Measurements from ENCODE around the gene PLGRKT. TPM values are rescaled to one million over a fixed set of nuclear protein-coding genes. Genes with fewer than 3 reads are reported as not detected.

The PLGRKT gene
- polyA plus RNA-seq, 3 donors = 4.6 to 19.7 (median 14.8) TPM

DNA sequence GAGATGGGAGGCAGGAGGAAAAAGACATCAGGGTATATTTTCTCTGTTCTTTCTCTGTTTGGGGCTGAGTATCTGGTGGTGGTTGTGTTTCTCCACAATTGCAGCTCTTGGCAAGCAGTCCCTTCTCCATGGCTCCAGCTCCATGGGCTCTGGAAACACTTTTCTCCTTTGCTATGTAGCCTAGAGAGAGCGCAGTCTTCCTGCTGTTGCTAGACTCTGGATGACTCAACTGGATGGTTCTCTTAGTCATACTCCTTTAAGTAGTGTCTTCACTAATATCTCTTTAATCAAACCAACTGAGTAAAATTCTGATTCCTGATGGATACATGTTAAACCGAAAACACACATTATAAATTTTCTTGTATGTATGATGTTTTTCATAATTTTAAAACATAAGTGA, 3.3 kb upstream of the PLGRKT start:
- Histone ChIP-seq H3K36me3 (replicated peaks in 1 of 2; ENCODE audit: control insufficient read depth in 1 of 2, insufficient read depth in 2 of 2, low read length in 2 of 2) (no peaks in the 10 kb centered on the region), H3K9ac (ENCODE audit: insufficient read depth, low read length, poor library complexity, severe bottlenecking) (no peak overlapping the region), H4K20me1 (ENCODE audit: insufficient read depth, low read length) (no peaks in the 10 kb centered on the region), H3K27ac (ENCODE audit: low read depth in 1 of 2, low read length in 2 of 2) (no peak overlapping the region), H3K79me2 (ENCODE audit: insufficient read depth, low read length) (no peaks in the 10 kb centered on the region), H3K4me2 (replicated peaks; ENCODE audit: extremely low read depth, low read length, poor library complexity, severe bottlenecking) (no peak overlapping the region), H3K27me3 (ENCODE audit: control insufficient read depth in 2 of 2, insufficient read depth in 2 of 2, low read length in 2 of 2) (no peaks in the 10 kb centered on the region), H3K4me3 (replicated peaks in 1 of 3; ENCODE audit: low read depth in 2 of 3, low read length in 3 of 3) (no peak overlapping the region), H3K4me1 (ENCODE audit: control insufficient read depth in 1 of 2, insufficient read depth in 2 of 2, low read length in 2 of 2) (peaks cover 21 to 30% of the 10 kb centered on the region in 2 donors), H3K9me3 (replicated peaks in 1 of 2; ENCODE audit: control insufficient read depth in 1 of 2, insufficient read depth in 1 of 2, low read length in 2 of 2) (no peaks in the 10 kb centered on the region), H2AFZ (ENCODE audit: insufficient read depth, low read depth, low read length, poor library complexity, severe bottlenecking) (no peak overlapping the region)
- H3K36me3 Mint-ChIP-seq = no peaks in the 10 kb centered on the region
- H3K4me1 Mint-ChIP-seq = peaks cover 27% of the 10 kb centered on the region
- 100% methylated on average over 1 of the region's 2 CpGs for WGBS (ENCODE audit: insufficient coverage)
- peak in 1 of 3 donors; percentile 43 for DNase-seq
- H3K4me3 Mint-ChIP-seq = no peak overlapping the region
- TF ChIP-seq, protein P1, sequence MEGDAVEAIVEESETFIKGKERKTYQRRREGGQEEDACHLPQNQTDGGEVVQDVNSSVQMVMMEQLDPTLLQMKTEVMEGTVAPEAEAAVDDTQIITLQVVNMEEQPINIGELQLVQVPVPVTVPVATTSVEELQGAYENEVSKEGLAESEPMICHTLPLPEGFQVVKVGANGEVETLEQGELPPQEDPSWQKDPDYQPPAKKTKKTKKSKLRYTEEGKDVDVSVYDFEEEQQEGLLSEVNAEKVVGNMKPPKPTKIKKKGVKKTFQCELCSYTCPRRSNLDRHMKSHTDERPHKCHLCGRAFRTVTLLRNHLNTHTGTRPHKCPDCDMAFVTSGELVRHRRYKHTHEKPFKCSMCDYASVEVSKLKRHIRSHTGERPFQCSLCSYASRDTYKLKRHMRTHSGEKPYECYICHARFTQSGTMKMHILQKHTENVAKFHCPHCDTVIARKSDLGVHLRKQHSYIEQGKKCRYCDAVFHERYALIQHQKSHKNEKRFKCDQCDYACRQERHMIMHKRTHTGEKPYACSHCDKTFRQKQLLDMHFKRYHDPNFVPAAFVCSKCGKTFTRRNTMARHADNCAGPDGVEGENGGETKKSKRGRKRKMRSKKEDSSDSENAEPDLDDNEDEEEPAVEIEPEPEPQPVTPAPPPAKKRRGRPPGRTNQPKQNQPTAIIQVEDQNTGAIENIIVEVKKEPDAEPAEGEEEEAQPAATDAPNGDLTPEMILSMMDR (IDR thresholded peaks at IDR 0.05) = no peak
- no peaks in the 10 kb centered on the region for H3K9me3 Mint-ChIP-seq
- H3K27ac Mint-ChIP-seq = no peak overlapping the region
- H3K27me3 Mint-ChIP-seq (ENCODE audit: low read depth in 3 of 3) = peaks cover 1 to 2% (median 2%) of the 10 kb centered on the region in 3 donors
- intact Hi-C loops (cut with micrococcal nuclease) = no loop called here

DNA sequence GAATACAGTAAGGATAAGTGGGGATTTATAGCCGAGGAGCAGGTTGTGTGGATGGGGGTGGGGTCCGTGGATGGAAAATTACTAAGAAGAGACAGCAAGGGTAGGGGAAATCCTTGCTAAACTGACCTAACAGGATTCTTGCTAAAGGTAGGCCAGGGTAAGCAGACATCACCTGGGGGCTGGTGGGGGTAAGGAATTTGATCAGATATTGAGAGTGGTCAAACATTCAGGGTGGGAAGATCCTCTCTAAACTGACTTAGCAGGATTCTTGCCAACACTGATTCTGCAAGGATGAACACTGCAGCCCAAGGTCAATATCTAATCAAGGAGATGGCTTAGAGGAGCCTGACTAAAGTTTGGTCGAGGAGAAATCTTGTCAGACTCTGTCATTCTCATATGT, 2.7 kb upstream of the PLGRKT start:
- H3K9ac ChIP-seq (ENCODE audit: insufficient read depth, low read length, poor library complexity, severe bottlenecking) = no peak overlapping the region
- no peaks in the 10 kb centered on the region for H3K36me3 ChIP-seq (replicated peaks in 1 of 2; ENCODE audit: control insufficient read depth in 1 of 2, insufficient read depth in 2 of 2, low read length in 2 of 2)
- peaks cover 16 to 25% of the 10 kb centered on the region in 2 donors for H3K4me1 ChIP-seq (ENCODE audit: control insufficient read depth in 1 of 2, insufficient read depth in 2 of 2, low read length in 2 of 2)
- no peaks in the 10 kb centered on the region for H3K27me3 ChIP-seq (ENCODE audit: control insufficient read depth in 2 of 2, insufficient read depth in 2 of 2, low read length in 2 of 2)
- peaks cover 1 to 2% (median 2%) of the 10 kb centered on the region in 3 donors for H3K27me3 Mint-ChIP-seq (ENCODE audit: low read depth in 3 of 3)
- peaks cover 2 to 4% of the 10 kb centered on the region in 2 donors for H3K36me3 Mint-ChIP-seq
- DNase-seq = no peak
- TF ChIP-seq, protein P1 (IDR thresholded peaks at IDR 0.05) = no peak
- H3K4me1 Mint-ChIP-seq = peaks cover 24% of the 10 kb centered on the region
- no peaks in the 10 kb centered on the region for H3K9me3 ChIP-seq (replicated peaks in 1 of 2; ENCODE audit: control insufficient read depth in 1 of 2, insufficient read depth in 1 of 2, low read length in 2 of 2)
- no peaks in the 10 kb centered on the region for H4K20me1 ChIP-seq (ENCODE audit: insufficient read depth, low read length)
- no peak overlapping the region for H3K27ac ChIP-seq (ENCODE audit: low read depth in 1 of 2, low read length in 2 of 2)
- H3K27ac Mint-ChIP-seq = no peak overlapping the region
- H3K79me2 ChIP-seq (ENCODE audit: insufficient read depth, low read length) = no peaks in the 10 kb centered on the region
- intact Hi-C loops (cut with micrococcal nuclease) = no loop called here
- H3K4me2 ChIP-seq (replicated peaks; ENCODE audit: extremely low read depth, low read length, poor library complexity, severe bottlenecking) = no peak overlapping the region
- H3K4me3 Mint-ChIP-seq = no peak overlapping the region
- peak overlapping the region; percentile 3 for H2AFZ ChIP-seq (ENCODE audit: insufficient read depth, low read depth, low read length, poor library complexity, severe bottlenecking)
- H3K4me3 ChIP-seq (replicated peaks in 1 of 3; ENCODE audit: low read depth in 2 of 3, low read length in 3 of 3) = no peak overlapping the region
- WGBS (ENCODE audit: insufficient coverage) = 92% methylated on average over 2 of the region's 3 CpGs
- no peaks in the 10 kb centered on the region for H3K9me3 Mint-ChIP-seq
